Measurements from ENCODE around the gene TUBB3.

GRCh38 chr16:89960966-89961365 is 37.8 kb downstream of the TUBB3 start:
- TF ChIP-seq CTCF (IDR thresholded peaks at IDR 0.05): no peak
- TF ChIP-seq POLR2A (IDR thresholded peaks at IDR 0.05): no peak

All from right lobe of liver (tissue), 4 donors.